WI38 (cell line): ENCODE measurements around the gene TMEM144.

Source experiments
- H3K4me3 ChIP-seq: 2 replicates; pipeline ENCODE4 v1.5.1; 2011; ENCODE audit warnings: low read depth, mild to moderate bottlenecking, control low read depth, low read length
- TF ChIP-seq, protein P1 (sequence below): IDR thresholded peaks from 2 replicates; pipeline ENCODE4 v1.5.1; 2012; ENCODE audit warnings: low read depth, mild to moderate bottlenecking, control low read depth, low read length

Gene TMEM144

DNA sequence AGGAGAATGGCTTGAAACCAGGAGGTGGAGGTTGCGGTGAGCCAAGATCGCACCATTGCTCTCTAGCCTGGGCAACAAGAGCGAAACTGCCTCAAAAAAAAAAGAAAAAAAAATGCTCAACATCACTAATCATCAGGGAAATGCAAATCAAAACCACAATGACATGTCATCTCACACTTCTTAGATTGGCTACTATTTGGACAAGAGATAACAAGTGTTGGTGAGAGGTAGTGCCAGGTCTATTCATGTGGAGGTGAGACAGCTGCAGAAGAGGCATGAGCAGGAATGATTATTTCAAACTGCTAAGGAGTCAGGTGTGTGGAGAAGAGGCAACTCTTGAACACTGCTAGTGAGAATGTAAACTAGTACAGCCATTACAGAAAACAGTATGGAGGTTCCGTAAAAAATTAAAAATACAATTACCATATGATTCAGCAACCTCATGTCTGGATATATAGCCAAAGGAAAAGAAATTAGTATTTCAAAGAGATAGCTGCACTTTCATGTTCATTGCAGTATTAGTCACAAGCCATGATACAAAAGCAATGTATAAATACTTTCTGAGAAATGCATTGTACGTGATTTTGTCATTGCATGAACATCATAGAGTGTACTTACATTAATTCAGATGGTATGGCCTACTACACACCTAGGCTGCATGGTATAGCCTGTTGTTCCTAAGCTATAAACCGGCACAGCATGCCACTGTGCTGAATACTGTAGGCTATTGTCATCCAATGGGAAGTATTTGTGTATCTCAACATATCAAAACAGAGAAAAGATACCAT, 75.3 kb downstream of the TMEM144 start:
- no peak overlapping the region for H3K4me3 ChIP-seq
- TF ChIP-seq, protein P1, sequence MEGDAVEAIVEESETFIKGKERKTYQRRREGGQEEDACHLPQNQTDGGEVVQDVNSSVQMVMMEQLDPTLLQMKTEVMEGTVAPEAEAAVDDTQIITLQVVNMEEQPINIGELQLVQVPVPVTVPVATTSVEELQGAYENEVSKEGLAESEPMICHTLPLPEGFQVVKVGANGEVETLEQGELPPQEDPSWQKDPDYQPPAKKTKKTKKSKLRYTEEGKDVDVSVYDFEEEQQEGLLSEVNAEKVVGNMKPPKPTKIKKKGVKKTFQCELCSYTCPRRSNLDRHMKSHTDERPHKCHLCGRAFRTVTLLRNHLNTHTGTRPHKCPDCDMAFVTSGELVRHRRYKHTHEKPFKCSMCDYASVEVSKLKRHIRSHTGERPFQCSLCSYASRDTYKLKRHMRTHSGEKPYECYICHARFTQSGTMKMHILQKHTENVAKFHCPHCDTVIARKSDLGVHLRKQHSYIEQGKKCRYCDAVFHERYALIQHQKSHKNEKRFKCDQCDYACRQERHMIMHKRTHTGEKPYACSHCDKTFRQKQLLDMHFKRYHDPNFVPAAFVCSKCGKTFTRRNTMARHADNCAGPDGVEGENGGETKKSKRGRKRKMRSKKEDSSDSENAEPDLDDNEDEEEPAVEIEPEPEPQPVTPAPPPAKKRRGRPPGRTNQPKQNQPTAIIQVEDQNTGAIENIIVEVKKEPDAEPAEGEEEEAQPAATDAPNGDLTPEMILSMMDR = no peak

DNA sequence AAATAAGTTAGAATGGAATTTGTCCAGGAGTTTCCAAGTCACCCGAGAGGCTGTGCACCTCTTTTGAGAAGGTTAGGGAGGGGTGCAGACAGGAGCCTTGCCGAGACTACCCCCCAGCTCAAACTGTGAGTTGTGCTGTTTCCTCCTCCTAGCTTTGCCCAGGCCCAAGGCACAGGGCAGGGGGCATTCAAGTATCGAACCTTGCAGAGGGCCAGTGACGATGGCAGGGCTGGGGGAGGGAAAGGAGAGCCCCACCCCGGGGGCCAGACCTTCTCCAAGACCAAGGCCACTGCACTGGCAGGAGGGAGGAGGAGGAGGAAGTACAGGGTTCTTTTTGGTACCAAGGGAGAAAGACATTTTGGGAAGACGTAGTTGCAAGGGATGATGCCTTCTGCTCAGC, 80.6 kb downstream of the TMEM144 start:
- H3K4me3 ChIP-seq = no peak overlapping the region
- TF ChIP-seq, protein P1 = no peak

DNA sequence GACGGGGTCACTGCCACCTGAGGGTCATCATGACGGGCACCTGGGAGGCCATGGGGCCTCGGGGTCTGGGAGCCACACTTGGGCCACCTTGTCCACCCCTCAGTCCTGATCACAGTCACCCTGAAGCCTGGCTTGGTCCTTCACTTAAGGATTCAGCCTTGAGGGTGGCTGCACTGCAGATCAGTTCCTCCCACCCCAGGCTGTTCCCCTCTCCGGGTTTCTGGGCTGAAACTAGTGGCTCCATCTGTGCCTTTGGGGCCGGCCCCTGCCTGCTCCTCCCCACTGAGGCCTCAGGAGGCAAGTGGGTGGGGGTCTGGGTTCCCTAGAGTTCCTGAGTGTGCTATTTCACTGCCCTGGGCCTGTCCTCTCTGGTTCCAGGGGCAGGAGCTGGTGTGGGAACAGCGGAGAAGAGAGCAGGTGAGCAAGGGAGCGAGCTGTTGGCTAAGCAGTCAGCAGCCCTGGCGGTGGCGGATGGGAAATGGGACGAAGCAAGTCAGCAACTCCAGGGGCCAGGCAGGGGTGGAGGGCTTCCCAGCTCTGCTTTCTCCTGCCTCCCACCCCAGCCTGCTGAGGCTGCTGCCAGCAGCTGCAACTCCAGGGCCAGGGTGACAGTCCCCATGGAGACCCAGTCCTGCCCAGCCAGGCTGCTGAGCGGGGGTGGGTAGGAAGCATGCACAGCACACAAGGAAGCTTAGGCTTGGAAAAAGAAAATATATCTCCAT, 81.2 kb downstream of the TMEM144 start:
- no peak overlapping the region for H3K4me3 ChIP-seq
- TF ChIP-seq, protein P1 = no peak

DNA sequence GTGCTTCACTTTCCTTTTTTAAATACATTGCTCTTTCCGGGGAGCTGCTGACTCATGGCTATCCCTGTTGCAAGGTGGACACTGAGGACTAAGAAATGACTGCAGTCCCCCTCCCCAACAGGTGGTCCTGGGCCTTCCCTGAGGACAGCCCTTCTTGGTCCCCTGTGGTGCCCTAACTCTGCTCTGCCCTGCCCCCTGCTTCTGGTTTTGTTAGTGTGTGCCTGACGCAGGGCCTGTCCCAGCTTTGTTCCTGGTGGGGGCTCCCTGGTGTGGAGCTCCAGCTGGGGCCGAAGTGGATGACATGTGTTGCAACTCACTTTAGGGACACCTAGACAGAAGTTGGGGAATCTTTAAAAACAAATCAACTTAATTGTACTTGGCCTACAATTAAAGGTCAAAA, 81.9 kb downstream of the TMEM144 start:
- no peak overlapping the region for H3K4me3 ChIP-seq
- TF ChIP-seq, protein P1 = no peak

DNA sequence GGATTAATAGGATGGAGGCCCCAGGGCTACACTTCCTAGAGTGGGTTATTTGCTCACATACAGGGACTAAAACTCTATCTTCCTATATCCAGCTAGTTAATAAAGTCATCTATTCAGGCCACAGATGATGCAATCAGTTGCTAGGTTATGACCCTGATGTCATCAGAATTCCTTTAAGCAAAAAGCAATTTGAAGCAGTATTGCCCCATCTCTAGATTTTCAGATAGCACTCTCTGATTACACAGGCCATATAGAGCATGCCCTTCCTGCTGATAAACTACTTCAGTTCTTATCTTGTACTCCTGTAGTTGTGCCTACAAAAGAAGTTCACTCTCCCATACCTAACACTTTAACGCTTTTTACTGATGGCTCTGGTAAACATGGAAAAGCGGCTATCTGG, 84.8 kb downstream of the TMEM144 start:
- H3K4me3 ChIP-seq = no peak overlapping the region
- TF ChIP-seq, protein P1 = no peak

DNA sequence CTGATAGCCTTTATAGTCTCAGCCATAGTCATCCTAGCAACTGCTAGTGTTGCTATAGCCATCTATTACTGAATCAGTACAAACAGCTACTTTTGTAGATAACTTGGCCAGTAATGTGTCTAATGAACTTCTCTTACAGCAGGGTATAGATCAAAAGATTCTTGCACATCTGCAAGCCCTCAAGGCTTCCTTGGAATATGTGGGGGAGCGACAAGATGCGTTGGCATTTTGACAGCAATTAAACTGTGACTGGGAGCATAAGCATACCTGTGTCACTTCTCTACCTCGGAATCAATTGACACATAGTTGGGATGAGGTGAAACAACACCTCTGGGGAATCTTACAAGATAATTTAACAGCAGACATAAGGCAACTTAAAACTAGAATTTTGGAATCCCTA, 87.6 kb downstream of the TMEM144 start:
- no peak overlapping the region for H3K4me3 ChIP-seq
- TF ChIP-seq, protein P1 = no peak

DNA sequence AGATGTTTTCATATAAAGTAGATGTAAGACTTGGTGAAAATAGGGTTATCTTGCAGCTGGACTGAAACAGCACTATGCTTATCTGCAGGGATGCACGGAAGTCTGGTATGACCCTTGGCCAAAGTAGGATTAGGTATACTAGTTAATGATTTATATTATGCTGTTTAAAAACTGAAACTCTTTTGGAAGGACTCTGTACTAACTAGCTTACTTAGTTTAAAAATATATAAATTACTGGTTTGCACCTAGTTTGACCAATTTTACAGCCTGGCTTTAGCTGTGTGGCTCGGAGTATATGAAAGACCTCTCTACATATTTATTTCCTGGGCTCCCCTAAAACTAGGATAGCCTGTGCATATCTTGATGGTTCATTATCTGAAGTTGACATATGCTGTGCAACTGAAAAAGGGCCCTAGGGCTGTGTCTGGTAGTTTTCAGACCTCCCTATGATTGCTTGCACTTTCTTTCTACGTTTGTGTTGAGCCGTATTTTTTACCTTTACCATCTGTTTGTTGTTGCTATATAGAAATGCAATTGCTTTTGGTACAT, 89.2 kb downstream of the TMEM144 start:
- no peak overlapping the region for H3K4me3 ChIP-seq
- TF ChIP-seq, protein P1 = no peak
